K562 (cell line): ENCODE measurements around the gene ARHGAP28. TPM values are rescaled to one million over a fixed set of nuclear protein-coding genes. Genes with fewer than 3 reads are reported as not detected.
A peak's percentile ranks its signal among the peaks of the same experiment; 100 is the strongest.

ENCODE experiments used
- ATAC-seq: fragments of 200-7000 bp; cut with Tn5 transposase; 3 replicates; pipeline ENCODE4 v1.9.1; 2020; ENCODE audit warnings: moderate library complexity
- BruUV-seq: library from RNA; stranded (reverse); fragments of 400-500 nt; replicated peaks from 2 replicates; lab custom pipeline; 2021; lab: Mats Ljungman, UMichigan
- CTCF ChIA-PET: fragments of 300-600 bp; formaldehyde crosslinking; extraction: SDS; loops from one replicate; lab custom pipeline; 2021; ENCODE audit warnings: low intra/inter-chr PET ratio; lab: Yijun Ruan, JAX
- POLR2A ChIA-PET: fragments of 300-600, 350-650 bp; sonication (Branson Sonifier 250); formaldehyde crosslinking; extraction: SDS; loops from one replicate; lab custom pipeline; 2021; ENCODE audit warnings: antibody characterized with exemption, inconsistent platforms; lab: Yijun Ruan, JAX
- DNase-seq, 4 experiments: peaks; one replicate each; pipeline versions ENCODE4 v3.0.0 to v3.0.0-alpha.2; 2011 to 2018; ENCODE audit warnings: low spot score in 3 of 4, mixed read lengths in 3 of 4; ENCODE audit errors: extremely low read depth in 1 of 4
- FAIRE-seq: peaks from 2 replicates; lab custom pipeline; 2011; peaks lifted over from hg19 to GRCh38; lab: Jason Lieb, UNC
- H2AFZ ChIP-seq: 2 replicates; pipeline ENCODE4 v1.6.0; 2011; ENCODE audit warnings: low read depth, low read length, control low read depth, inconsistent platforms
- H3K27ac ChIP-seq: fragments of 200-600 bp; 3 replicates; pipeline ENCODE4 v1.8.0; 2011; ENCODE audit warnings: low read depth, mild to moderate bottlenecking, control low read depth, inconsistent platforms, low read length, moderate library complexity, mixed read lengths; ENCODE audit errors: extremely low read depth
- H3K27me3 ChIP-seq, 2 experiments: fragments of 300-600 bp in 1 of 2; 2 replicates in 1 of 2; 3 replicates in 1 of 2; pipeline versions ENCODE4 v1.6.0 to v1.8.0; 2011; ENCODE audit warnings: inconsistent platforms in 2 of 2, low read length in 2 of 2, mild to moderate bottlenecking in 1 of 2, mixed read lengths in 1 of 2, moderate library complexity in 1 of 2; ENCODE audit not compliant: control insufficient read depth in 2 of 2, insufficient read depth in 2 of 2
- H3K36me3 ChIP-seq: fragments of 300-600 bp; 3 replicates; pipeline ENCODE4 v1.8.0; 2011; ENCODE audit warnings: mild to moderate bottlenecking, low read length, inconsistent platforms; ENCODE audit not compliant: control insufficient read depth, insufficient read depth
- H3K4me1 ChIP-seq, 2 experiments: fragments of 200-600 bp in 1 of 2; replicated peaks in 1 of 2; 2 replicates in 1 of 2; 3 replicates in 1 of 2; pipeline versions ENCODE4 v1.5.1 to v1.8.0; 2011; ENCODE audit warnings: inconsistent platforms in 2 of 2, low read length in 2 of 2, mild to moderate bottlenecking in 1 of 2, mixed read lengths in 1 of 2, moderate library complexity in 1 of 2; ENCODE audit not compliant: control insufficient read depth in 2 of 2, insufficient read depth in 2 of 2
- H3K4me2 ChIP-seq: 2 replicates; pipeline ENCODE4 v1.6.1; 2011; ENCODE audit warnings: low read length, control low read depth, inconsistent platforms, mixed read lengths; ENCODE audit not compliant: insufficient read depth
- H3K4me3 ChIP-seq: fragments of 200-600 bp; sonication (generic), shearing (Covaris generic); 2 replicates; pipeline ENCODE4 v1.5.1; 2016; ENCODE audit warnings: control low read depth, inconsistent platforms
- H3K79me2 ChIP-seq: fragments of 200-600 bp; 3 replicates; pipeline ENCODE4 v1.8.0; 2011; ENCODE audit warnings: low read length, inconsistent platforms; ENCODE audit not compliant: control insufficient read depth, insufficient read depth
- H3K9ac ChIP-seq, 2 experiments: 2 replicates each; pipeline versions ENCODE4 v1.6.0 to v1.6.1; 2011; ENCODE audit warnings: low read depth in 2 of 2, low read length in 2 of 2, control low read depth in 1 of 2, inconsistent platforms in 1 of 2, mild to moderate bottlenecking in 1 of 2, mixed read lengths in 1 of 2; ENCODE audit not compliant: insufficient read depth in 1 of 2
- H3K9me1 ChIP-seq: one replicate; pipeline ENCODE4 v1.6.0; 2011; ENCODE audit warnings: inconsistent platforms, mild to moderate bottlenecking, low read length, moderate library complexity; ENCODE audit not compliant: control insufficient read depth, insufficient read depth
- H3K9me3 ChIP-seq: replicated peaks from 2 replicates; pipeline ENCODE4 v1.5.1; 2011; ENCODE audit warnings: low read depth, low read length, inconsistent platforms; ENCODE audit not compliant: control insufficient read depth, insufficient read depth
- H4K20me1 ChIP-seq: replicated peaks from 2 replicates; pipeline ENCODE4 v1.6.1; 2011; ENCODE audit warnings: low read length, inconsistent platforms, mixed read lengths; ENCODE audit not compliant: control insufficient read depth, insufficient read depth
- FOXM1 ChIP-seq, 2 experiments: fragments of 450-650 bp in 1 of 2; sonication (generic) in 1 of 2; formaldehyde crosslinking in 1 of 2; IDR thresholded peaks; 2 replicates each; pipeline versions ENCODE4 v1.6.1 to v1.9.0; 2017 to 2022; ENCODE audit warnings: low read depth in 2 of 2, mild to moderate bottlenecking in 2 of 2, missing genetic modification reagents in 1 of 2, moderate library complexity in 1 of 2
- OTX1 ChIP-seq: fragments of 450-650 bp; formaldehyde crosslinking; IDR thresholded peaks from 2 replicates; pipeline ENCODE4 v1.4.0; 2022; ENCODE audit warnings: mild to moderate bottlenecking
- USF2 ChIP-seq: sonication (generic); formaldehyde crosslinking; IDR thresholded peaks from 2 replicates; pipeline ENCODE4 v1.5.0; 2020; ENCODE audit warnings: missing genetic modification reagents
- ZNF318 ChIP-seq, 2 experiments: fragments of 450-650 bp; IDR thresholded peaks; 2 replicates each; pipeline ENCODE4 v1.6.1; 2016; ENCODE audit warnings: mild to moderate bottlenecking in 2 of 2, borderline replicate concordance in 1 of 2, low read depth in 1 of 2, moderate library complexity in 1 of 2
- WGBS: fragments of 100-300 bp; shearing (Covaris generic); methylation state at CpG from one replicate; pipeline ENCODE4 v1.1.6; 2016; ENCODE audit warnings: low coverage, mixed read lengths; ENCODE audit not compliant: insufficient coverage; ENCODE audit errors: missing lambda C conversion rate; 5-methylcytosine and 5-hydroxymethylcytosine counted together
- in situ Hi-C: fragments of 300-500 bp; cut with MboI; formaldehyde crosslinking; loops from 4 replicates; pipeline ENCODE4 v1.15.0; 2018; ENCODE audit warnings: inconsistent platforms, mixed read lengths
- intact Hi-C: fragments of 100-400 bp; cut with micrococcal nuclease; formaldehyde crosslinking; loops from 2 replicates; pipeline ENCODE4 v1.14.2; 2022
- polyA plus RNA-seq, 8 experiments: library from polyadenylated mRNA; depleted of rRNA in 4 of 8; stranded (reverse) in 5 of 8; unstranded in 3 of 8; fragments of >200 nt; fragmentation: Nextera tagmentation in 2 of 8; fragmentation: Illumina TruSeq in 1 of 8; extraction: Ambion mirVana in 2 of 8; extraction: Trizol in 1 of 8; gene quantifications; 2 replicates each; pipeline versions ENCODE4 v1.2.1 to v1.2.3, GENCODE V29; 2011 to 2014; ENCODE audit warnings: inconsistent platforms in 1 of 8, missing spikeins in 1 of 8
- total RNA-seq, 7 experiments: library from RNA; depleted of rRNA in 6 of 7; stranded (reverse); fragments of >200 nt in 6 of 7; fragmentation: Illumina TruSeq in 2 of 7; extraction: Trizol in 2 of 7; gene quantifications; 2 replicates each; pipeline versions ENCODE4 v1.2.1 to v1.2.3, GENCODE V29; 2011 to 2021; ENCODE audit warnings: low replicate concordance in 1 of 7

ARHGAP28 gene
- total and polyA plus RNA-seq, 9 of the 15 experiments (the other 6 are each of a cell fraction or from before 2014, with no cell fraction given), result 0.93 to 5.9 (median 5.0) TPM

GRCh38 chr18:6855767-6856166, 126.3 kb downstream of the ARHGAP28 start:
- Histone ChIP-seq H3K4me3 (no peak overlapping the region), H3K9me1 (no peaks in the 10 kb centered on the region), H3K9ac (no peak overlapping the region), H3K36me3 (no peaks in the 10 kb centered on the region), H3K9me3 (no peaks in the 10 kb centered on the region), H3K27me3 (no peaks in the 10 kb centered on the region), H4K20me1 (no peaks in the 10 kb centered on the region), H3K4me2 (no peak overlapping the region), H3K4me1 (peaks cover 0 to 9% of the 10 kb centered on the region in 2 experiments; a peak in 1 of 5 replicates), H3K27ac (no peak overlapping the region), H2AFZ (no peak overlapping the region), H3K79me2 (no peaks in the 10 kb centered on the region)
- POLR2A ChIA-PET, result no interaction called here
- BruUV-seq, result no TSS peak
- FAIRE-seq, result no peak
- intact Hi-C loops (no loop called here), in situ Hi-C loops (no loop called here)
- no peak for DNase-seq
- CTCF ChIA-PET, result no interaction called here
- TF ChIP-seq USF2 (CRISPR knock-in tag) (no peak), ZNF318 (IDR thresholded peaks at IDR 0.05; ENCODE audit: borderline replicate concordance in 1 of 2, low read depth in 1 of 2) (no peak), OTX1 (no peak), FOXM1 (IDR thresholded peaks at IDR 0.05; ENCODE audit: low read depth) (no peak), FOXM1 (CRISPR knock-in tag; IDR thresholded peaks at IDR 0.05; ENCODE audit: low read depth) (no peak)
- peak; percentile 34 for ATAC-seq
- 8% methylated on average over 10 of the region's 12 CpGs for WGBS
